ENCODE data around the gene HOXC4. TPM values are rescaled to one million over a fixed set of nuclear protein-coding genes. Genes with fewer than 3 reads are reported as not detected.
"Not testable (repeated sequence)": the region's sequence is repeated elsewhere in the genome, so short reads cannot be mapped to it uniquely, and the experiment has no call there.

The HOXC4 gene
- total RNA-seq, 1 donor from 2014 or later = not detected

GRCh38 chr12:54041097-54041690, 12.4 kb upstream of the HOXC4 start:
- no peaks in the 10 kb centered on the region for H3K4me1 Mint-ChIP-seq (ENCODE audit: low read depth)
- H3K27ac Mint-ChIP-seq (ENCODE audit: unreplicated experiment) = no peak overlapping the region

GRCh38 chr12:54042033-54042432, 11.6 kb upstream of the HOXC4 start:
- H3K4me1 Mint-ChIP-seq (ENCODE audit: low read depth); H3K36me3 Mint-ChIP-seq (ENCODE audit: low read depth); DNase-seq (ENCODE audit: low spot score); H3K27ac Mint-ChIP-seq (ENCODE audit: unreplicated experiment); H3K9me3 Mint-ChIP-seq (ENCODE audit: low read depth); H3K4me3 Mint-ChIP-seq (ENCODE audit: unreplicated experiment): not testable (repeated sequence)
- peaks cover 86% of the 10 kb centered on the region for H3K27me3 Mint-ChIP-seq (ENCODE audit: low read depth)

More at GRCh38 chr12:54041097-54041690, 12.4 kb upstream of the HOXC4 start:
- H3K27me3 Mint-ChIP-seq (ENCODE audit: low read depth) = peaks cover 86% of the 10 kb centered on the region
- TF ChIP-seq CTCF (IDR thresholded peaks at IDR 0.05) = no peak
- H3K9me3 Mint-ChIP-seq (ENCODE audit: low read depth) = no peaks in the 10 kb centered on the region
- no peak for DNase-seq (ENCODE audit: low spot score)
- H3K4me3 Mint-ChIP-seq (ENCODE audit: unreplicated experiment) = no peak overlapping the region
- H3K36me3 Mint-ChIP-seq (ENCODE audit: low read depth) = no peaks in the 10 kb centered on the region

DNA sequence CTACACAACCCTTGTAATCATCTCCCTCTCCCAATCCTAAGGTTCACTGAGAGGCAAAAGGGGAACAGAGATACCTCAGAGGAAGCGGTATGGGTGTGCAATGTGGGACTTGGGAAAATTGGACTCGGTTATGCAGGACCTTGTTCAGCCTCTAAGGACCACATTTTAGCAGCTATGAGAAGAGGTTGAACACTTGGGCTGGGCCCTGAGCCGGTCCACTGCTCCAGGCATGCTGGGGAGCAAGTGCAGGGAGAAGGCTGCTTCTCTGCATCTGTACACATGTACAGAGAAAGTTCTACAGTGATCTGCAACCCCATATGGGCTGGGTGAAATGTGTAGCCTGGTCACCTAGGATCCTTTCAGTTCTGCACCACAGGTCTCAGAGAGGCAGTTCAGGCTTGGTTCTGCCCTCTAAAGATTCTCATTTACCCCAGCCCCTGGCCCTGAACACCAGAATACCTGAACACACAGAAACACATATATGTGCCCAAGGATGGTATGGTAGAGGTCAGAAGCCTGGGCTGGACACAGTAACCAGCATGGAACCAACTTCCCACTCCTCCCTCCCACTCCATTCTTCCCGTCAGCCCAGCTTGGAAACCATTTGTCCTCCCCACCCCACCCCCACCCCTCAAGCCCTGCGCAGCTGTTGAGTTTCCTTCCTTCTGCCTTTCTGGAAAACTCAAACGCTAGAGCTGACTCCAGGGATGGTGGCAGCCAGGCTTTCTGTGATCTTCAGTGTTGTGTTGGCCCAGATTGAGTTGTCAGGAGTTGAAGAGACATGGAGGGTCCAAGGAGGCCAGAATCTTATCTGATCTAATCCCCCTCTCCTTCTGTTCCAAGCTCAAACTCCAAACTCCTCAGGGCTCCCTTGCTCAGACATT, 10.4 kb upstream of the HOXC4 start:
- Mint-ChIP-seq H3K9me3 (ENCODE audit: low read depth) (no peaks in the 10 kb centered on the region), H3K4me1 (ENCODE audit: low read depth) (no peaks in the 10 kb centered on the region), H3K4me3 (ENCODE audit: unreplicated experiment) (no peak overlapping the region), H3K27me3 (ENCODE audit: low read depth) (peaks cover 84% of the 10 kb centered on the region), H3K27ac (ENCODE audit: unreplicated experiment) (no peak overlapping the region), H3K36me3 (ENCODE audit: low read depth) (no peaks in the 10 kb centered on the region)
- no peak for DNase-seq (ENCODE audit: low spot score)
- TF ChIP-seq CTCF (IDR thresholded peaks at IDR 0.05) = no peak

DNA sequence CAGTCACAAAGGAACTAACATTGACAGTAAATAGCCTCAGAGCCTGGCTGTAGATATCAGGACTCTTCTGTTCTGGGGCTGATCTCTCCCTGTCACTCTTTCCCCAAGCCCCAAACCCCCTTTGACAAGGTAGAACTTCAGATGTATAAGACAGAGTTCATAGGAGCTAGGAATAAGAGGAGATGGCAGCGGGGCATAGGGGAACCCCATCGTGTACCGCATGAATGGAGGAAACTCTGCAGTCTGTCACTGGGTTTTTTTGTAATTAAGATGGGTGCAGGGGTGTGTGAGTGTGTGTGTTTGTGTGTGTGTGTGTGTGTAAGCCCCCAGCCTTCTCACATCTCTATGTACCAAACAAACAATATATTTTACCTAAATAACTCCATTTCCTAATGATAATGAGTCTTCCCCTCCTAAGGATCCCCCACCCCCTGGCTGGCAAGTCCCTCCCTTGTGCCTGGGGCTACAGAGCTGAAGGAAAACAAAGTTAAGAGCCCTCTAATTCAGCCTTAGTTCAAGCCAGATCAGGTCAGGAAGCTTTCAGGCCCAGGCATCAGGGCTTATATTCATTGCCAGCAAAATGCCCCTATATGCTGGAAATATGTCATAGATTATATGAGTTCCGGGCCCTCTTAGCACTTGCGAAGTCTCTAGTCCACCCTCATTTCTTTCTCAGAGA, 9.1 kb upstream of the HOXC4 start:
- Mint-ChIP-seq H3K27me3 (ENCODE audit: low read depth) (peaks cover 84% of the 10 kb centered on the region), H3K4me3 (ENCODE audit: unreplicated experiment) (no peak overlapping the region), H3K27ac (ENCODE audit: unreplicated experiment) (no peak overlapping the region), H3K9me3 (ENCODE audit: low read depth) (no peaks in the 10 kb centered on the region), H3K4me1 (ENCODE audit: low read depth) (no peaks in the 10 kb centered on the region), H3K36me3 (ENCODE audit: low read depth) (no peaks in the 10 kb centered on the region)
- no peak for TF ChIP-seq CTCF (IDR thresholded peaks at IDR 0.05)
- no peak for DNase-seq (ENCODE audit: low spot score)

DNA sequence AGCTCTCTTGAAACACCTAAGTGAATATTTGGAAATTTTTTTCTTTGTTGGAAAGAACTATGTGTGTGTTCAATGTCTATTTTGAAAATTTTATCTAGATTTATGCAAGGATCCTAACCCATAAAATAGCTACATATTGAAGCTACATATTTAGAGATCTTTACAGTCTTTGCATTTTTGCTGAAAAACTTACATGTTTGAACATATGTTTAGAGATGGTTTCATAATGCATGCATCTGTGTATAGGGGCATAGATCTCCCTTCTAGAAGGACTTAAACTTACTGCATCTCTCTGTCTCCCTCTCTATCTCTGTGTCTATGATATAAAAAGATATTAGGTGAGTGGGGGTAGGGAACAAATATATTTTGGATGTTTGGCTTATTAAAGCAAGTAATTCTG, 8.2 kb upstream of the HOXC4 start:
- H3K9me3 Mint-ChIP-seq (ENCODE audit: low read depth) = no peaks in the 10 kb centered on the region
- H3K4me1 Mint-ChIP-seq (ENCODE audit: low read depth) = no peaks in the 10 kb centered on the region
- peaks cover 85% of the 10 kb centered on the region for H3K27me3 Mint-ChIP-seq (ENCODE audit: low read depth)
- no peak overlapping the region for H3K4me3 Mint-ChIP-seq (ENCODE audit: unreplicated experiment)
- DNase-seq (ENCODE audit: low spot score) = no peak
- H3K27ac Mint-ChIP-seq (ENCODE audit: unreplicated experiment) = no peak overlapping the region
- no peak for TF ChIP-seq CTCF (IDR thresholded peaks at IDR 0.05)
- H3K36me3 Mint-ChIP-seq (ENCODE audit: low read depth) = no peaks in the 10 kb centered on the region
